NOMO-1 treated with DMSO at 0.1 percent for 48 hours (cell line): ENCODE results near the gene WAC.
A peak's percentile ranks its signal among the peaks of the same experiment; 100 is the strongest.

ENCODE experiments used
- DNase-seq: peaks from one replicate; lab custom pipeline; 2025; ENCODE audit not compliant: unreplicated experiment; lab: John Stamatoyannopoulos, UW

WAC gene

GRCh38 chr10:28530751-28531150, 2.2 kb upstream of the WAC start:
- no peak for DNase-seq

- DNase-seq, result no peak
Measured at GRCh38 chr10:28533186-28533564, 257 bp downstream of the WAC start.

GRCh38 chr10:28533571-28534304, 820 bp downstream of the WAC start:
- peak; percentile 31 for DNase-seq

GRCh38 chr10:28535846-28536245, 2.9 kb downstream of the WAC start:
- no peak for DNase-seq

GRCh38 chr10:28538595-28538994, 5.7 kb downstream of the WAC start:
- no peak for DNase-seq

DNA sequence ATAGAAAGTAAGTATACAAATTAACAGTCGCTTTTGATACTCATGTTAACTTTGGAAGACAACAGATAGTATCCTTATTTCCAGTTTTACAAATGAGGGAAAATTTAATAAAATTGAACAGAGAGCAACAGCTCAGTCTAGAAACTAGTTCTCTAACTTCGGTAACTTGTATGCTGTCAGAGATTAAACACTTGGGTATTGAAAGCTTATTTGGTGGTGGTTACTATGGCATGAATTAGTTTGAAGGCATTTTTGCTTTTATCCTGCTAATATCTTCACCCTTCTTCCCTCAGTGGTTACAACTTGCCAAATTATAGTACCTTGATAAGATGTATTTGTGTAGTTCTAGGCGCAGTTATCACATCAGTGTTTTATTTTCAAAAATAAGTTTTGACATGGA, 7.2 kb downstream of the WAC start:
- no peak for DNase-seq

DNA sequence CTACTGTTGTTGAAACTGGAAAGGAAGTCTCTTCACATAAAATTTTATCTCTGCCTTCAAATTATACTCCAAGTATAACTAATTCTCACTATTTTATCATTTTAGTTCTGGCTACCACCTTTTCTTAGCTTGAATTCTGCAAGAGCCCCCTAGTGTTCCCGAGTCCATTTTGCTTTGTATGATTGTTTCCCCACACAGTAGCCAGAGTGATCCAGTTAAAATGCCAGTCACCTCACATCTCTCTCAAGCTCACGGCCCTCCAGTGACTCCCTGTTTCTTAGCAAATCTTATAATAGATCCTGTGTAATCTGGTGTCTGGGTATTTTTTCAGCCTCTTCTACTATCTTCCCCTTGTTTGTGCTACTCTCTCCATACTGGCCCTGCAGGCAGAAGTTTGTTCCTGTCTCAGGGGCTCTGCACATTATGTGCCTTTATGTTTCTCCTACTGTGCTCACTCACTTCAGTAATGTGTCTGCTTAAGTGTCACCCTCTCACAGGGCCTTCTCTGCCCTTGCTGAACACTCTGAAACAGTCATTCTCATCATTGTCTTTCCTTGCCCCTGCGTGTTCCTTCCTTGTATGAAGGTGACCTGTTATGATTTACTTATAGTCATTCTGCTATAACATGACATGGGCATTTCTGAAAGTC, 8.9 kb downstream of the WAC start:
- DNase-seq, result no peak

DNA sequence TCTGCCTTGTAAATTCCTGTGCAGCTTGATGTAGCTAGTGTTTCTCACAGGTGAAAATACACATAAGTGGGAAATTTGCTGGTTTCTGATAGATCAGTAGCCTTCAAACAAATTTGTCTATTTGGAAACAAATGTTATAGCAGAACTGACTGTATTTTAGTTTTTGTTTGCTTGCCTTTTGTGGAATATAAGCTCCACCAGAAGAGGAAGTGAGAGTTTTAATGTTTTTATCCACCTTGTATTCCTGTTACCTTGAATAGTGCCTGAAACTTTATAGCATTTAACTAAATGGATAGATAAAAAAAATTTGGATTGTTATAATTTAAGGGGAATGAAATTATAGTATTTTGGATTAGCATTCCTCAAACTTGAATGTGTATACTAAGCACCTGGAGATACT, 9.8 kb downstream of the WAC start:
- DNase-seq, result peak; percentile 30

- DNase-seq, result no peak
Measured at GRCh38 chr10:28544058-28544457, 11.1 kb downstream of the WAC start.

DNA sequence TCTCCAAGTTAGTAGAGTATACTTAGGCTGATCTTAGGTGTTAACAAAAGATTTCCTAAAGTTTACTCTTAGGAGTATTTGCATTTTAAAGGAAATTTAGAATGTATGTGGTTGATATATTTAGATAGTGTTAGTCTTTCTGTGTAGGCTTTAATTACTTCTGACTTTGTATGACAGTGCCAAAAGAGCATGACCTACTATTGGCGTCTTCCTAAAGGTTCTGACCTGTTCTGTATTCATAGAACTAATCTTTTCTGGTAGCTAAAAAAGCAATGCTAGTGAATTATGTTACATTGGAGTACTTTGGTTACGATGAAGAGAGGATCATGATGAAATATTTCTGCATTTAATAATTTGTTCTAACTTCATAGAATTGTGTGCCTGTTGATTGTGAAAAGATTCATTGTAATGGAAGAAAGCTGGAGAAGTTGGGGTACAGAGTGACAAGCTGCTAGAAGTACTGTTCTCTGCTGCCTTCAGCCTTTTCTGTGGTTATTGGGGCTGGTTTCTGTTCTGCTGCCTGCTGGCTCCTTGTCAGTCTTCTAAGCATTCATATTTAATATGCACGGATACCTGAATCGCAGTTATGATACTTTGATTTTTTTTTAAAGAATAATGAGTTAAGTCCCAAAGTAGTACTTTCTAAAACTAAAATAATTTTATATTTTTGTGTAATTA, 13.2 kb downstream of the WAC start:
- DNase-seq, result no peak

- DNase-seq, result no peak
Measured at GRCh38 chr10:28548781-28549498, 16.0 kb downstream of the WAC start.

- DNase-seq, result no peak
Measured at GRCh38 chr10:28551086-28551485, 18.2 kb downstream of the WAC start.

- no peak for DNase-seq
Measured at GRCh38 chr10:28552775-28553174, 19.9 kb downstream of the WAC start.

- no peak for DNase-seq
Measured at GRCh38 chr10:28554009-28554408, 21.1 kb downstream of the WAC start.

- no peak for DNase-seq
Measured at GRCh38 chr10:28554952-28555351, 22.0 kb downstream of the WAC start.

- DNase-seq, result no peak
Measured at GRCh38 chr10:28555358-28555757, 22.4 kb downstream of the WAC start.

- DNase-seq, result no peak
Measured at GRCh38 chr10:28556142-28556541, 23.2 kb downstream of the WAC start.

DNA sequence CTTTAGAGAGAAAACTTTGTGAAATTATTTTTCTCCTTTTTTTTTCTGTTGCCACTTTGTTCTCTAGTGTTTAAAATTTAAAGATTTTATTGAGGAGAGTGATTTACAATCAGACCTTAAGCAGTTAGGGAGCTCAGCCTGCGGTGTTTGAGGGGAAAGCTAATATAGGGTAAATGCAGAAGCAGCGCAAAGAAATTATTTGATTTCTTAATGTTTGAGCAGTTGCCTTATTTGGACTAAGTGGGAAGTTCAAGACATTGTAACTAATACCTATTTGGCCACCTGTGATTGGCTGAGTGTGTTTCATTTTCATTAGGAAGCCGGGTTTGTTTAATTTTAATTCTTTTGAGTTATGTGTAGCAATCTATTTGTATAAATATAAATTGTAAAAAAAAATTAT, 25.3 kb downstream of the WAC start:
- peak; percentile 36 for DNase-seq

DNA sequence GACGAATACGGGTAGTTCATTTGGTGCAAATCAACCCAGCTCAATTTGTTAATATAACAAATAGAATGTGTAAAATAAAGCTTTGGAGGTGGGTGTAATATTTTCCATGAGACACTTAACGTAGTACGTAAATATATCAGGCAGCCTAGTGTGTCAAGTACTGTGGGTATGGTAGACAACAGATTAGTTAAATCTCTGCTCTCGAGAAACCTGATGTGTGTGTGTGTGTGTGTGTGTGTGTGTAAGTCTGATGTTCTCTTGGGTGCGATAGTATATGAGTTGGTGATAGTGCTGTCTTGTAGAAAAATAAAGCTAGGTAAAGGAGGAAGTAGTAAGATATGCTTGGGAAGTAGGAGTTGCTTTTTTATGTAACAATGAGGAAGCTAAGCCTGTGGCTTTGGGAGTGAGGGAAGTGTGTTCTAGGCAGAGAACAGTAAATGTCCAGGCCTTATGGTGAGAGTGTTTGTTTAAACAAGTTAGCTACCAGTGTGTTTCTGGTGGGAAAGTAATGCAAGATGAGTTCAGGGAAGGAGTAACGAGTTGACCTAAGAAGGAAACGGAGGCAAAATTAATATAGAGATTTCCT, 26.1 kb downstream of the WAC start:
- peak; percentile 27 for DNase-seq

DNA sequence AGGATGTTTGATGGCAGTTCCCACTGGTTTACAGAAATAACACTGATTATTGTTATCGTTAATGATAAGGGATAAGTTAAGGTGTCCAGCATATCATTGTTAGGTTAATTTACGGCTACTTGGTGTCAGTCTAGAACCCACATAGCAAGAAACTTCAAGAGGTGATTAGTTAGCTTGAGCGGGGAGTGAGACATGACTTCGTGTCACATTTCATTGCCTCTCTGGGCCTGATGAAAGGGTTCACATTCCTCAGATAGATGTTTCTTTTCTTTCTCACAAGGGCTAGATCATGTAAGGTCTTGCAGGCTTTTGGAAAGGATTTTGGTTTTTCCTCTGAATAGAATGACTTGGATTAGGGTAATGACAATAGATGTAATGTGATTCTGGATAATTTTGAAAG, 26.7 kb downstream of the WAC start:
- no peak for DNase-seq

DNA sequence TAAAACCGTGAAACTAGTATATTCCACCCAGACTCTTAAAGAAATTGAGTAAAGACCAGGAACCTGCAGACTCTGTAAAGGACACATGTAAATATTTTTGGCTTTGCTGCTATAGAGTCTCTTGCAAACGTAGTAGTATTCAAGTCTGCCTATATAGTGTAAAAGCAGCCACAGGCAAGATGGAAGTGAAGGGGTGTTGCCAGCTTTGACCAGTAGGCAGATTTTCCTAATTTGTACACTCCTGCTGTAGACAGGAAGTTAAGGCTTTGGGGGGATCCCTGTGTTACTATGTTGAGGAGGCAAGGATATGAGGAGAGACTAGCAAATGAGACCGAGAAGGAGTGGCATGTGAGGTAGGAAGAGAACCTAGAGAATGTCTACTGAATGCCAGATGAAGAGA, 27.7 kb downstream of the WAC start:
- no peak for DNase-seq
